Measurements from ENCODE around the gene CDON.

CDON gene

DNA sequence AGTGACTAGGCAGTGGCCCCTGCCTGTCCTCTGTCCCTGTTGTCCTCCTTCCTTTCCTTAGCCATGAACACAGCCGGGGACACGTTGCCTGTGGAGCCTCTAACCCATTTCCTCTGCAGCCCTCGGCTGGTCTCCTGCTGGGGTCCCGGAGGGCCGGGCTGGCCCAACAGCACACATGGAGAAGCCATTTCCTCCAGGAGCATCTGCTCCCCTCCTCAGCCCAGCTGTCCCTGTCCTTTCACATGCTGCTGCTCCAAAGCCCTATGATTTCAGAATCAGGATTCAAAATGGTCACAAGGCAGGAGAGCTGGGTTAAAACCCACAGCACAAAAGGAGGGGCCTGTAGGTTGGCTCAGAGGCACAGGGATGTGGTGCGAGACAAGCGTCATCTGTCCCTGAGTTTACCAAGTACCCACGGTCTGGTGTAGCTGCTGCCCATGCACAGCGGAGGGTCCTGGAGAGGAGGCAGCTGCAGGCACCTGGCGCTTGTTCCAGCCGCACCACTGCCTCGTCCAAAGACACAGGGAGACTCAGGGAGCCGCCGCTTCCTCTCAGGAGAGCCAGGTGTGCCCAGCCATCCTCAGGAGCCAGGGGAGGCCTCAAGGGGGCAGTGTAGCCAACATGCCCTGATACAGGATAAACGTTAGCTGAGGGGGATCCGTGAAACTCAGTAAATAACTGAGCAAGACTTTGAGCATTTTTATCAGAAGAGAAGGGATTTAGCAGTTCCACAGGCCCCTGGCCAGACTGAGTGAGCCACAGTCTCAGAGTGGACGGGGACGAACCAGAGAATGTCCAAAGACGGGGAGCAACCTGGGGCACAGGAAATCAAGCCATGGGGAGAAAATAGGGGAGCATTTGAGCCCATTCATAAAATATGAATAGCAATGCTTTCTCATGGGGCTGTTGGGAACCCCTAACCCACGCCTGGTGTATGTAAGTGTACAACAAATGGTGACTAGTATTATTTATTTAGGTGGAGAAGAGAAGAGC lies 120.8 kb downstream of the CDON start:
- DNase-seq = peak in 3 of 5 experiments; percentile 25 to 54 (median 29)

DNA sequence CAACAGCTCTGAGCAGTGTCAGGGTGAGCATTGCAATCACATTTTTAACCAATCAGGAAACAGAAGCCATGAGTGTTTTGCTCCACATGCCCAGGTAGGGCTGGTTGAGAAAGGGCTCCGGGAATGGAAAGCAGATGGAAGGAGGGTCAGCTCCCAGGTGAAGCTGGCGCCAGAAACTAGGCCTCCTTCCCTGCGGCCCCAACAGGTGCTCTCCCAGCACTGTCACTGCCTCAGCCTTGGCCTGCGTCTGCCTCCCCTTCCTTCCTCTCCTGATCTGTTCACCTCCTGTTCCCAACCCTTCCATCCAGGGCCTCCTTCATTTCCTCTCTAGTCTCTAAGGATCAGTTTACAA lies 121.4 kb downstream of the CDON start:
- no peak for DNase-seq

- no peak for DNase-seq
Observed at GRCh38 chr11:125940145-125940544, 122.5 kb downstream of the CDON start.

DNA sequence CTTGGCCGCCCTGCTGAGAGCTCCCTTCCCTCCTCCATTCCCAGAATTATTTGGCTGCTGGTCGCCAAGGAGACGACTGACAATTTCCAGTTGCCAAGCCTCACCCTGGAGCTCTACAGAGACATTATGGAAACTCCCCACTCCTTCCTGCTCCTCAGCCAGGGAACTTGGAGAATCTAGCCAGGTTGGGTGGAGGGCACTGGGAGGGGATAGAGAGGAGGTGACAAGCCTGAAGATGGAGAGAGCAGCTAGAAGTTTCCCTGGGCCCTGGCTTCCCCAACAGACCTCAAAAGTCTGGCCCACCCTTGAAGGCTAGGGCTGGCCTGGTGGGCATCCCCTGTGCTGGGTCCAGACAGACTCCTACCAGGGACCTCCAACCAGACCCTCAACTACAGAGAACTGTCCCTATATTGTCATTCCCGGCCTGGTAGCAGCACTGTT lies 123.6 kb downstream of the CDON start:
- DNase-seq = no peak

DNA sequence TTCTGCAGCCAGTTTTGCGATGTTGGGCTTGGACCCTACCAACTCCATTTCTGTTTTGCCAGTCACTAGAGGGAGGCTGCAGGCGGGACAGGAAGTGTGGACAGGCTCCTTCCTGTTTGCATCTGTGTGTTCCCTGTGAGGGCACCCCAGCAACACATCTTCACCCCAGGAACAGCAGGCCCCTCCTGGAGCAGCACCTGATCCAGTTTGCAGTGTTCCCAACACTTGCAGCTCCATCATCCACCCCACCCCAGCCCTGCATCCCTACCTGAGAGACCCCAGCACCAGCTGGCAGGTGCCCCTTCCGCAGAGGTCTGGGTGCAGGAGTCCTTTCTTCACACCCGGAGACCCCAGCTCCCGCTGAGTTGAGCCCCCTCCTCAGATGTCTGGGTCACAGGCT lies 124.2 kb downstream of the CDON start:
- peak in 1 of 5 experiments; percentile 48 for DNase-seq

- no peak for DNase-seq
Observed at GRCh38 chr11:125935618-125936199, 127.0 kb downstream of the CDON start.

DNA sequence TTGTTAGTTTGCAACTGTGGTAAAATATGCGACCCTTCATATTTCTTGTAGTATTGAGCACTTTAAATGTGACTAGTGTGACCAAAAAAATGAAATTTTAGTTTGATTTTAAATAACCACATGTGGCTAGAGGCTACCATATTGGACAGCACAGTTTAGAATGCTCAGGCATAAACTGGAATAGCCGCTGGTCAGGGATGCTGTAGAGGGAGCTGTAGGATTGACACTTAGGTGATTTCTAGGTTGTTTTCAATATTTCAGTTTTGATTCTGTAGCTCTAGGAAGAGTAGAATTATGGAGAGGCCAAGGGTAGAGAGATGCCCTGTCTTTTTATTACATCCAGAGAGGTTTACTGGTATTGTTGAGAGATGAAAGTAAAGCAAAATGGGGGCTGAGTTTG lies 127.6 kb downstream of the CDON start:
- DNase-seq = no peak

- no peak for DNase-seq
Observed at GRCh38 chr11:125934473-125934872, 128.2 kb downstream of the CDON start.

- DNase-seq = peak in 1 of 5 experiments; percentile 11
Observed at GRCh38 chr11:125933030-125933813, 129.4 kb downstream of the CDON start.

GRCh38 chr11:125932301-125932700 lies 130.4 kb downstream of the CDON start:
- DNase-seq = no peak

GRCh38 chr11:125931668-125932067 lies 131.0 kb downstream of the CDON start:
- DNase-seq = no peak

- DNase-seq = no peak
Observed at GRCh38 chr11:125931116-125931515, 131.6 kb downstream of the CDON start.

GRCh38 chr11:125930076-125930450 lies 132.6 kb downstream of the CDON start:
- no peak for DNase-seq

DNA sequence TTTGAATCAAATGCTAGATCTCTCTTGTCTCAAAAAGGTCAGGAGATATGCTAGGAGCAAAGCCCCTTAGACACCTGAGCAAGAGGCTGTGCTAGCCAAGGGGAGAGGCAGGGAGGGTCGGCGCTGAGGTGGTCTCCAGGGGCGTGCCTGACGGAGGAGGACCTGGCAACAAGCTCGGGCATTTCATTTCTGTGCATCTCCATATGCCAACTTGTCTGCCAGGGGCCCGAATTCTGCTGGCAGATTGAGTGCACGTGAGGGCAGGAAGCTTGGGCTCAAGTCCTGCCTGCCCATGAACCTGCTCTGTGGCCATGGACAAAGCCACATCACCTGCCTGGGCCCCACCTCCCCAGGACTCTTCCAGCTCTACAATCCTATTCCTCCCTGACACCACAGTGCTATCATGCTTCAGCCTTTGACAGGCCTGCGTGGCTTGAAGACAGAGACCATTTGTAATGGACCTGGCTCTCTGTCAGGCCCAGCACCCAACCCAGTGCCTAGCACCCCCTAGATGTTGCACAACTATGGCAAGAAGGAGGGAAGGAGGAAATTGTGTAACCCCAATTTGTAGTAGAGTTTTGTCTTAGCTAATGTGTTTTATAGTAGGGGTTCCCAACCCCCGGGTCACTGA lies 133.1 kb downstream of the CDON start:
- no peak for DNase-seq

GRCh38 chr11:125926682-125927081 lies 136.0 kb downstream of the CDON start:
- DNase-seq = no peak

- no peak for DNase-seq
Observed at GRCh38 chr11:125925804-125926203, 136.9 kb downstream of the CDON start.

DNA sequence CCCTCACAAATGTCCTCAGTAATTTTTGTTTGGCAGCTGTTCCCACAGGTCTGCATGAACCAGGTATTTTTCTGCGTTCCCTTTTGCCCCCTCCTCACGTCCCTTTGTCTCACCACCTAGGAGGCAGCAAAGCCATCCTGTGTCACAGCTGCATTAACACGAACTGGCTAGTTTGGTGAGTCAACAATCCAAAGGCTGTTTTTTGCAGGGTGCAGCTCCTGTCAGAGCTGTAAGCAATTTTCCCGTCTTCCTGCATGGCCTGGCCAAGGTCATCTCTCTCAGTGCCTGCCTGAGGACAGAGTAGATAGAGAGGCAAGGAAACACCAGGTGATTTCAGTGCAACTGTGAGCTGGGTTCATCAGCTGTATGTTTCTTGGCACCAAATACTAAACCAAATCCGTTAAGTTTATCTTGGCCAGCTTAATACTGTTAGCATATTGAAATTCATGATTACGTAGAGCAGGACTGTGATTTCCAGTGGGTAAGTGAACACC lies 137.4 kb downstream of the CDON start:
- no peak for DNase-seq

DNA sequence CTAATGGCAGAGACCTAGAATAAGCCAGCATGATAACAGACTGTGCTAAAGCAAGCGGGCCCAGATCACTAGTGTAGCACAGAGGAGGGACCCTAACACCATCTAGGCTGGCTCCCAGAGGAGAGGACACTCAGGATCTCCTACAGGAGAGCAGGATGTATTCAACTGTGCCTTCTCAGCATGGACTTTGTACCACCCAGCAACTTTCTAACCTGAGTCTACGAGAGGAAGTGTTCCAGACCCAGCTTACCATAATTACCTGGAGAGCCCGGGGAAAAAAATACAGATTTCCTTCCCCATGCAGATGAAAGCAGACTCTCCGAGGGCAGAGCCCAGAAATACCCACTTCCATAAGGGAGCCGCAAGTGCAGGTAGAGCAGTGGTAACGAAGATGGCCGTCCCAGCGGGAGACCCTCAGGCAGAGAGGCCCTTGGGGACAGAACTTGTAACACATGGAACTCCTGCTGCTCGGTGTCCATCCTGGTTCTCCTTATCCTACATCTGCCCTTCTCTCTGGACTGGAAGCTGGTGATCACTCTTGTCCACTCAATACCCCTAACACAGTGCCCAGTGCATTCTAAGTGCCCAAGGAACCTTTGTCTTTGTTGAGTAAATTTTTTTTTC lies 138.2 kb downstream of the CDON start:
- no peak for DNase-seq

GRCh38 chr11:125923633-125924032 lies 139.0 kb downstream of the CDON start:
- DNase-seq = no peak

DNA sequence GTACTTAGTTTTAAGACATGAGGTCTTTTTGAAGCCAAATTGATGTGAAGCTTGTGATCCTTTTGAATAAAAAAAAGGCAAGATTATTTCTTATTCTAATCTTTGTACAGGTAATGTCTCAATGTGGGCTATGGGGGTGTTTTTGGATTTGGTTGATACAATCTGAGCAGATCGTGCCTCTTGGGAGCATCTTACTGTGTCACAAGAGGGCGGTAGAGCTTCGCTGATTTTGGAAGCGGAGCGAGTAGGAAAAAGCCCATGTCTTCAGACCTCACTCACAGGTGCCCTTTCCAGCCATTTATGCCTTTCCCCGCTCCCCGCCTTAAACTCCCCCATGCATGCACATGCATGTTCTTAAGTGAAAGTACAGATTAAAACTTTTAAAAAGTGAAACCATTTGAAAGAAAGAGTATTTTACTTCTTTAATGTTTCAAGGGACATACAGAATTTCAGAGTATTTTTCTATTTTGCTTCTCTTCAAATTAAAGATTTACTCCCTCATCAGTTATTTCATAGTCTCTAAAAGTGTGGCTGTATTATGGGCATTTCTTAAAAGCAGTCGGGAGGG lies 139.6 kb downstream of the CDON start:
- DNase-seq = peak in 2 of 5 experiments; percentile 29 to 68

DNA sequence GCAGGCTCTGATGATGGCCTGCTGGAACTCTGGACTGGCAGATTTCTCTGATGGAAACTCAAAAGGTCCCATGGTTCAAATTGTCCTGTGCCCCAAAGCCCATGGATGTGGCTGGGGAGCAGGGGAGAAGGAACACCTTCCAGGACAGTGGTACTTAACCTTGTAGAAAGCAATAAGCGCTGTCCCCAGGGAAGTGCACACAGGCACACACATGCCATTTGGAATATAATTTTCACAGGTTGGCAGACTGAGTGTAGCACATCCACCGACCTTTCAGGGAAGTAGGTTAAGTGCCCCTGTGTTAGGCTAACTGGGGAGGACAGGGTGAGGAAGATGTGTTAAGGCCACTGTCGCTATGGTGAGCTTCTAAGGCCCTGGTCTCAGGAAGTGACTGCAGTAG lies 140.5 kb downstream of the CDON start:
- no peak for DNase-seq

- no peak for DNase-seq
Observed at GRCh38 chr11:125921042-125921441, 141.6 kb downstream of the CDON start.

Data from T-helper 2 cell (primary cell).